Natural killer cell (primary cell): ENCODE measurements around the gene TMEM87A. TPM values are rescaled to one million over a fixed set of nuclear protein-coding genes. Genes with fewer than 3 reads are reported as not detected.

ENCODE experiments used
- ATAC-seq, 3 donors: fragments of 150-1000 bp in 2 of 3; fragments of 200-7000 bp in 1 of 3; cut with Tn5 transposase; 1 replicate in 1 of 3; 2 replicates in 2 of 3; pipeline ENCODE4 v1.10.0; 2021; ENCODE audit warnings: mild to moderate bottlenecking in 2 of 3, moderate library complexity in 2 of 3
- DNase-seq, 2 donors: peaks; one replicate each; pipeline versions ENCODE4 v3.0.0 to v3.0.0-alpha.2; 2013 to 2021; ENCODE audit warnings: mixed read lengths in 1 of 2
- H3K27ac ChIP-seq: one replicate; pipeline ENCODE4 v1.5.1; 2013; ENCODE audit warnings: mild to moderate bottlenecking, low read length
- H3K27me3 ChIP-seq: one replicate; pipeline ENCODE4 v1.6.1; 2013; ENCODE audit warnings: low read length; ENCODE audit not compliant: control insufficient read depth, insufficient read depth
- H3K36me3 ChIP-seq: one replicate; pipeline ENCODE4 v1.6.1; 2013; ENCODE audit warnings: low read length; ENCODE audit not compliant: control insufficient read depth, insufficient read depth
- H3K4me1 ChIP-seq: one replicate; pipeline ENCODE4 v1.6.1; 2013; ENCODE audit warnings: low read length; ENCODE audit not compliant: control insufficient read depth, insufficient read depth
- H3K4me3 ChIP-seq: one replicate; pipeline ENCODE4 v1.5.1; 2013; ENCODE audit warnings: low read length
- H3K9me3 ChIP-seq: one replicate; pipeline ENCODE4 v1.6.1; 2013; ENCODE audit warnings: low read length; ENCODE audit not compliant: control insufficient read depth, insufficient read depth
- H3K27ac Mint-ChIP-seq, 2 donors: one replicate each; pipeline ENCODE4 v1.8.0; 2022; ENCODE audit warnings: mild to moderate bottlenecking in 2 of 2, mixed read lengths in 2 of 2, moderate library complexity in 1 of 2
- H3K27me3 Mint-ChIP-seq, 2 donors: one replicate each; pipeline ENCODE4 v1.8.0; 2022; ENCODE audit warnings: low read depth in 2 of 2, mixed read lengths in 2 of 2
- H3K36me3 Mint-ChIP-seq: one replicate; pipeline ENCODE4 v1.8.0; 2022; ENCODE audit warnings: mixed read lengths
- H3K4me1 Mint-ChIP-seq, 2 donors: one replicate each; pipeline ENCODE4 v1.8.0; 2022; ENCODE audit warnings: mixed read lengths in 2 of 2
- H3K4me3 Mint-ChIP-seq: one replicate; pipeline ENCODE4 v1.8.0; 2022; ENCODE audit warnings: mild to moderate bottlenecking, moderate library complexity, mixed read lengths
- H3K9me3 Mint-ChIP-seq, 2 donors: one replicate each; pipeline ENCODE4 v1.8.0; 2022; ENCODE audit warnings: mixed read lengths in 2 of 2
- WGBS: methylation state at CpG from one replicate; pipeline ENCODE4 v1.1.7; 2013; ENCODE audit warnings: missing lambda C conversion rate; ENCODE audit not compliant: insufficient coverage; 5-methylcytosine and 5-hydroxymethylcytosine counted together
- intact Hi-C: fragments of 100-400 bp; cut with micrococcal nuclease; formaldehyde crosslinking; loops from one replicate; pipeline ENCODE4 v1.14.2; 2022
- total RNA-seq, 4 donors: library from RNA; stranded (reverse); fragments of 120-200 nt in 1 of 4; gene quantifications; one replicate each; pipeline versions ENCODE4 v1.2.3 to v1.2.4, GENCODE V29; 2013 to 2022
- TF ChIP-seq, protein P1 (sequence below): fragments of 200-600 bp; IDR thresholded peaks from one replicate; pipeline ENCODE4 v1.8.0; 2022; ENCODE audit warnings: antibody characterized with exemption

The TMEM87A gene
- total RNA-seq, 3 donors from 2014 or later (not counting 1 experiment from before 2014, with no cell fraction given): 70.8 to 76.4 (median 73.7) TPM

GRCh38 chr15:42185801-42186200, 87.4 kb downstream of the TMEM87A start:
- Histone ChIP-seq H3K4me3 (no peak overlapping the region), H3K36me3 (peaks cover 80% of the 10 kb centered on the region), H3K4me1 (no peaks in the 10 kb centered on the region), H3K9me3 (no peaks in the 10 kb centered on the region), H3K27me3 (no peaks in the 10 kb centered on the region), H3K27ac (no peak overlapping the region)
- Mint-ChIP-seq H3K4me1 (no peaks in the 10 kb centered on the region), H3K9me3 (no peaks in the 10 kb centered on the region), H3K27ac (no peak overlapping the region), H3K36me3 (peaks cover 21% of the 10 kb centered on the region), H3K27me3 (no peaks in the 10 kb centered on the region), H3K4me3 (no peak overlapping the region)
- 96% methylated on average over 1 of the region's 1 CpG for WGBS
- no peak for ATAC-seq
- TF ChIP-seq, protein P1, sequence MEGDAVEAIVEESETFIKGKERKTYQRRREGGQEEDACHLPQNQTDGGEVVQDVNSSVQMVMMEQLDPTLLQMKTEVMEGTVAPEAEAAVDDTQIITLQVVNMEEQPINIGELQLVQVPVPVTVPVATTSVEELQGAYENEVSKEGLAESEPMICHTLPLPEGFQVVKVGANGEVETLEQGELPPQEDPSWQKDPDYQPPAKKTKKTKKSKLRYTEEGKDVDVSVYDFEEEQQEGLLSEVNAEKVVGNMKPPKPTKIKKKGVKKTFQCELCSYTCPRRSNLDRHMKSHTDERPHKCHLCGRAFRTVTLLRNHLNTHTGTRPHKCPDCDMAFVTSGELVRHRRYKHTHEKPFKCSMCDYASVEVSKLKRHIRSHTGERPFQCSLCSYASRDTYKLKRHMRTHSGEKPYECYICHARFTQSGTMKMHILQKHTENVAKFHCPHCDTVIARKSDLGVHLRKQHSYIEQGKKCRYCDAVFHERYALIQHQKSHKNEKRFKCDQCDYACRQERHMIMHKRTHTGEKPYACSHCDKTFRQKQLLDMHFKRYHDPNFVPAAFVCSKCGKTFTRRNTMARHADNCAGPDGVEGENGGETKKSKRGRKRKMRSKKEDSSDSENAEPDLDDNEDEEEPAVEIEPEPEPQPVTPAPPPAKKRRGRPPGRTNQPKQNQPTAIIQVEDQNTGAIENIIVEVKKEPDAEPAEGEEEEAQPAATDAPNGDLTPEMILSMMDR: no peak
- intact Hi-C loops: no loop called here
- no peak for DNase-seq

DNA sequence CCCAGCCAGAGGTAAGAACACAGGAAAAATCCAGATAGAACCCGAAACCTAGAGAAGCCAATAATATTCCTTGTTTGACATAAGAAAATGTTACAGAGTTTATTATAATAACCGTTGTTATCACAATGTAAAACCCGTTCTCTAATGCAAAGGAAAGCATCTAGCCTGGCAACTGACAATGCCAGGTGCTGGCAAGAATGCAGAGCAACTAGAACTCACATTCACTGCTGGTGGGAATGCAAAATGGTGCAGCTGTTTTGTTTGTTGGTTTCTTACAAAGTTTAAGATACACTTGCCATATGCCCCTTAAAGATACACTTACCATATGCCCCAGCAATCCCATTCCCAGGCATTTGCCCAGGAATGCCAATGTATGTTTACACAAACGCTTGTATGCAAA, 88.5 kb downstream of the TMEM87A start:
- no peaks in the 10 kb centered on the region for H3K9me3 Mint-ChIP-seq
- Histone ChIP-seq H3K27me3 (no peaks in the 10 kb centered on the region), H3K4me1 (no peaks in the 10 kb centered on the region), H3K36me3 (peaks cover 80% of the 10 kb centered on the region), H3K9me3 (no peaks in the 10 kb centered on the region), H3K4me3 (no peak overlapping the region), H3K27ac (no peak overlapping the region)
- peaks cover 29% of the 10 kb centered on the region for H3K36me3 Mint-ChIP-seq
- TF ChIP-seq, protein P1: no peak
- no peak for DNase-seq
- no peak overlapping the region for H3K4me3 Mint-ChIP-seq
- H3K27me3 Mint-ChIP-seq: no peaks in the 10 kb centered on the region
- no peak for ATAC-seq
- no peak overlapping the region for H3K27ac Mint-ChIP-seq
- H3K4me1 Mint-ChIP-seq: no peaks in the 10 kb centered on the region
- 98% methylated on average over 4 of the region's 4 CpGs for WGBS
- intact Hi-C loops: no loop called here

DNA sequence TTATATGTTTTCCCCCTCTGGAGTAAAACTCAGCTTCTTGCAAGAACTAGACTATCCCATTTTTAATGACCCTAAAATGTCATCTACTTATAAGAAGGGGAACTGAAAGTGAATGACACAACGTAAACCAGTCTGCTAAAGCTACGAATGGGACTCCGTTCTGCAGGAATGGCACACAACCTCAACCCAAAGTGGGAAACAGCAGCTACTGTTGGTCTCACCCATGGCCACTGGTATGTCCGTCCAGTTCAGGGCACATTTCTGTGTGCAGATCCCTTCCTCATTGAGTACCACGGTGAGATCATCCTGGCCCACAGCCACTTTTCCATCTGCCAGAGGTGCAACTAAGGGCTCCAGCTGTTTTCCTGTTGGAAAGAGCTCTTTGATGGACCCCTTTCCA, 88.9 kb downstream of the TMEM87A start:
- 83% methylated on average over 5 of the region's 5 CpGs for WGBS
- H3K27me3 ChIP-seq: no peaks in the 10 kb centered on the region
- Mint-ChIP-seq H3K9me3 (no peaks in the 10 kb centered on the region), H3K4me1 (no peaks in the 10 kb centered on the region), H3K36me3 (peaks cover 29% of the 10 kb centered on the region), H3K27ac (no peak overlapping the region), H3K27me3 (no peaks in the 10 kb centered on the region), H3K4me3 (no peak overlapping the region)
- H3K27ac ChIP-seq: no peak overlapping the region
- ATAC-seq: no peak
- no peak overlapping the region for H3K4me3 ChIP-seq
- H3K9me3 ChIP-seq: no peaks in the 10 kb centered on the region
- intact Hi-C loops: no loop called here
- no peaks in the 10 kb centered on the region for H3K4me1 ChIP-seq
- no peak for DNase-seq
- peaks cover 81% of the 10 kb centered on the region for H3K36me3 ChIP-seq
- TF ChIP-seq, protein P1: no peak

- no peak overlapping the region for H3K27ac ChIP-seq
- WGBS: 93% methylated on average over 6 of the region's 6 CpGs
- peak overlapping the region in 1 of 2 donors; percentile 50 for H3K27ac Mint-ChIP-seq
Observed at GRCh38 chr15:42182961-42183360, 90.3 kb downstream of the TMEM87A start.

More at GRCh38 chr15:42182961-42183360, 90.3 kb downstream of the TMEM87A start:
- H3K4me3 Mint-ChIP-seq: no peak overlapping the region
- H3K4me1 Mint-ChIP-seq: no peaks in the 10 kb centered on the region
- H3K36me3 Mint-ChIP-seq: peaks cover 35% of the 10 kb centered on the region
- H3K9me3 ChIP-seq: no peaks in the 10 kb centered on the region
- no peak for DNase-seq
- no peaks in the 10 kb centered on the region for H3K27me3 Mint-ChIP-seq
- no peaks in the 10 kb centered on the region for H3K4me1 ChIP-seq
- ATAC-seq: no peak
- H3K4me3 ChIP-seq: no peak overlapping the region
- H3K36me3 ChIP-seq: peaks cover 83% of the 10 kb centered on the region
- no peaks in the 10 kb centered on the region for H3K9me3 Mint-ChIP-seq
- H3K27me3 ChIP-seq: no peaks in the 10 kb centered on the region
- intact Hi-C loops: no loop called here
- TF ChIP-seq, protein P1: no peak
